Activated B cell treated with CpG ODN at 0.5 μM for 24 hours (primary cell): Measurements from ENCODE around the gene ZNF691. TPM values are rescaled to one million over a fixed set of nuclear protein-coding genes. Genes with fewer than 3 reads are reported as not detected.
A peak's percentile ranks its signal among the peaks of the same experiment; 100 is the strongest.
"Not testable (repeated sequence)": the region's sequence is repeated elsewhere in the genome, so short reads cannot be mapped to it uniquely, and the experiment has no call there.

Source experiments
- ATAC-seq: fragments of 200-7000 bp; cut with Tn5 transposase; one replicate; pipeline ENCODE4 v1.10.0; 2021; ENCODE audit warnings: low read depth, mild to moderate bottlenecking, moderate library complexity
- CTCF ChIA-PET: fragments of 350-600 bp; sonication (Branson Sonifier 250); formaldehyde crosslinking; loops from one replicate; lab custom pipeline; 2021; ENCODE audit warnings: antibody characterized with exemption; lab: Charles Lee
- POLR2A ChIA-PET: fragments of 350-600 bp; sonication (Branson Sonifier 250); formaldehyde crosslinking; loops from one replicate; lab custom pipeline; 2021; ENCODE audit warnings: antibody characterized with exemption; lab: Charles Lee
- DNase-seq: peaks from one replicate; pipeline ENCODE4 v3.0.0; 2022
- H3K27ac Mint-ChIP-seq: one replicate; pipeline ENCODE4 v1.8.0; 2020; ENCODE audit warnings: mixed read lengths
- H3K27me3 Mint-ChIP-seq: one replicate; pipeline ENCODE4 v1.8.0; 2021; ENCODE audit warnings: mixed read lengths
- H3K36me3 Mint-ChIP-seq: one replicate; pipeline ENCODE4 v1.8.0; 2021; ENCODE audit warnings: low read depth, mixed read lengths
- H3K4me1 Mint-ChIP-seq: one replicate; pipeline ENCODE4 v1.8.0; 2021; ENCODE audit warnings: mixed read lengths
- H3K4me3 Mint-ChIP-seq: one replicate; pipeline ENCODE4 v1.8.0; 2020; ENCODE audit warnings: mild to moderate bottlenecking, mixed read lengths
- H3K9me3 Mint-ChIP-seq: one replicate; pipeline ENCODE4 v1.8.0; 2020; ENCODE audit warnings: mixed read lengths
- intact Hi-C: fragments of 100-400 bp; cut with micrococcal nuclease; formaldehyde crosslinking; loops from one replicate; pipeline ENCODE4 v1.15.1; 2024
- total RNA-seq: library from RNA; stranded (reverse); gene quantifications from 2 replicates; pipeline ENCODE4 v1.2.3, GENCODE V29; 2022
- TF ChIP-seq, protein P1 (sequence below): fragments of 200-600 bp; IDR thresholded peaks from one replicate; pipeline ENCODE4 v1.8.0; 2022; ENCODE audit warnings: antibody characterized with exemption, mild to moderate bottlenecking

ZNF691 gene
- total RNA-seq, 1 donor from 2014 or later = 16.1 TPM

DNA sequence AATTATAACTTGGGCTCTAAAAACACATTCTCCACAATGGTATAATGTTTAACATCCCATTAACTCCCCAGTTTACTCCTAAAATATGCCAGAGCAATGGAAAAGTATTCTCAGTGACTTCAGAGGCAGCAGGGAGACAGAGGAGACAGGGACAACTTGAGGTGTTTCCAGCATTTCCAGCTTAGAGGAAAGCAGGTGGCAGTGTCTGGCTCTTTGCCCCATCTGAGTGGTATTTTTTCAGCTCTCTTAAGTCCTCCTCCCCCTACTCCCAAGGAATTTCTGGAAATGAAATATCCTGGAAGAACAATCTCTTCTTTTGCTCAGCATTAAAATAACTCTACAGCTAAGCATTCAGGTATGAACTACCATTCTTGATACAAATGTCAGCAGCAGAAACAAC is 40.2 kb upstream of the ZNF691 start:
- no peaks in the 10 kb centered on the region for H3K9me3 Mint-ChIP-seq

DNA sequence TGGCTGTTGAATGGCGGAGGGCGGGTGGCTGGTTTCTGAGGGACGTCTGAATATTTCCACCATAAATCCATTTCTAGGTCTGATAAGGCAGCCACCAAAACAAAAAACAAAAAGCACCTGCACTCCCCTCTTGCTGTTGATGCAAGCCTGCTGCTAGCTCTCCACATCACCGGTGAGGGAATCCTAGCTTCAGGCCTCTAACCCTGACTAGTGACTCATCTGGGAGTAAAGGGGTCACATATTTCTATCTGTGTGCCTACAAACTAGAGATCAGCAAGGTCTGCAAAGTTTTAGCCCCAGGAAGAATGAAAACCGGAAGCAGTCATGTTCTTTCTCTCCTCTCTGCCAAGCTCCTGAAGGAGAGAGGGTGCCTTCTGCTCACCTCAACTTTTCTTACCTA is 39.8 kb upstream of the ZNF691 start:
- no peaks in the 10 kb centered on the region for H3K27me3 Mint-ChIP-seq
- H3K4me1 Mint-ChIP-seq = no peaks in the 10 kb centered on the region
- TF ChIP-seq, protein P1, sequence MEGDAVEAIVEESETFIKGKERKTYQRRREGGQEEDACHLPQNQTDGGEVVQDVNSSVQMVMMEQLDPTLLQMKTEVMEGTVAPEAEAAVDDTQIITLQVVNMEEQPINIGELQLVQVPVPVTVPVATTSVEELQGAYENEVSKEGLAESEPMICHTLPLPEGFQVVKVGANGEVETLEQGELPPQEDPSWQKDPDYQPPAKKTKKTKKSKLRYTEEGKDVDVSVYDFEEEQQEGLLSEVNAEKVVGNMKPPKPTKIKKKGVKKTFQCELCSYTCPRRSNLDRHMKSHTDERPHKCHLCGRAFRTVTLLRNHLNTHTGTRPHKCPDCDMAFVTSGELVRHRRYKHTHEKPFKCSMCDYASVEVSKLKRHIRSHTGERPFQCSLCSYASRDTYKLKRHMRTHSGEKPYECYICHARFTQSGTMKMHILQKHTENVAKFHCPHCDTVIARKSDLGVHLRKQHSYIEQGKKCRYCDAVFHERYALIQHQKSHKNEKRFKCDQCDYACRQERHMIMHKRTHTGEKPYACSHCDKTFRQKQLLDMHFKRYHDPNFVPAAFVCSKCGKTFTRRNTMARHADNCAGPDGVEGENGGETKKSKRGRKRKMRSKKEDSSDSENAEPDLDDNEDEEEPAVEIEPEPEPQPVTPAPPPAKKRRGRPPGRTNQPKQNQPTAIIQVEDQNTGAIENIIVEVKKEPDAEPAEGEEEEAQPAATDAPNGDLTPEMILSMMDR = no peak
- H3K27ac Mint-ChIP-seq = no peak overlapping the region
- ChIA-PET CTCF (no interaction called here), POLR2A (interaction anchor here (1.2 kb wide), 1 partner anchor 40 kb away, joined by 3 read pairs; the partner anchor contains the start of gene ZNF691)
- no peak overlapping the region for H3K4me3 Mint-ChIP-seq
- ATAC-seq (no peak), DNase-seq (no peak)
- intact Hi-C loops = no loop called here
- H3K9me3 Mint-ChIP-seq = no peaks in the 10 kb centered on the region
- peaks cover 46% of the 10 kb centered on the region for H3K36me3 Mint-ChIP-seq

More for the DNA sequence above, 40.2 kb upstream of the ZNF691 start:
- ChIA-PET CTCF (no interaction called here), POLR2A (interaction anchor here (1.2 kb wide), 1 partner anchor 40 kb away, joined by 3 read pairs; the partner anchor contains the start of gene ZNF691)
- H3K27ac Mint-ChIP-seq = no peak overlapping the region
- intact Hi-C loops = no loop called here
- ATAC-seq (no peak), DNase-seq (no peak)
- H3K36me3 Mint-ChIP-seq = peaks cover 42% of the 10 kb centered on the region
- no peaks in the 10 kb centered on the region for H3K27me3 Mint-ChIP-seq
- no peaks in the 10 kb centered on the region for H3K4me1 Mint-ChIP-seq
- TF ChIP-seq, protein P1 = no peak
- no peak overlapping the region for H3K4me3 Mint-ChIP-seq

DNA sequence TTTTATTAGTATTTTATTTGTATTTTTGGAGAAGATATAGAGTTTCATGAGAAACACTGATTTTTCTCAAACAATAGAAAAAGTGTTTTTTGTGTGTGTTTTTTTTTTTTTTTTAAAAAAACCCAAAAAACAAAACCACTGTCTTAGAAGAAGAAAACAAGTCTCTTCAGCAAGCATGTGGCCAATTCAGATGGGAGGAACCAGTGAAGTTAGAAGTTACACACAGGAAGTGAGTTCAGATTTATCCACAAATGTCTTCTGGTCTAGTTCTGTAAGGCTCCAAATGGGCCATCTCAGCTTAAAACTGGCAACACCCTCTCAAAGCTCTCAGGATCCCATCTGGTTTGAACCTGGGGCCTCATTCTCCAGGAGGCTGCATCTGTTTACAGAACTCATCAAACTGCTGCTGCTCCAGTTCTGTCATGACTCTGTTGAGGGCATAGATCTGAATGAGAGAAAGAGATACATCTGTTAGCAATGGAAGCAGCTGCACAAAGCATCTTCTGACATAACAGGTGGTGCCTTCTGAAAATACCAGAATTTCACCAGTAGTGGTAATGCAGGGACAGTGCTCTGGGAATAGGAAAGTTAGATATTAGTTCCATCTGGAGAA is 39.3 kb upstream of the ZNF691 start:
- CTCF ChIA-PET = no interaction called here
- Mint-ChIP-seq H3K27me3 (no peaks in the 10 kb centered on the region), H3K4me3 (no peak overlapping the region), H3K36me3 (peaks cover 46% of the 10 kb centered on the region), H3K4me1 (no peaks in the 10 kb centered on the region), H3K9me3 (no peaks in the 10 kb centered on the region), H3K27ac (no peak overlapping the region)
- no peak for DNase-seq
- POLR2A ChIA-PET = no interaction called here
- TF ChIP-seq, protein P1 = no peak
- no peak for ATAC-seq
- intact Hi-C loops = no loop called here

DNA sequence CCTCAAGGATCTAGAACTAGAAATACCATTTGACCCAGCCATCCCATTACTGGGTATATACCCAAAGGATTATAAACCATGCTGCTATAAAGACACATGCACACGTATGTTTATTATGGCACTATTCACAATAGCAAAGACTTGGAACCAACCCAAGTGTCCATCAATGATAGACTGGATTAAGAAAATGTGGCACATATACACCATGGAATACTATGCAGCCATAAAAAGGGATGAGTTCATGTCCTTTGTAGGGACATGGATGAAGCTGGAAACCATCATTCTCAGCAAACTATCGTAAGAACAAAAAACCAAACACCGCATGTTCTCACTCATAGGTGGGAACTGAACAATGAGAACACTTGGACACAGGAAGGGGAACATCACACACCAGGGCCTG is 31.6 kb upstream of the ZNF691 start:
- H3K9me3 Mint-ChIP-seq, H3K27ac Mint-ChIP-seq, DNase-seq, H3K27me3 Mint-ChIP-seq, ATAC-seq, H3K4me3 Mint-ChIP-seq, CTCF ChIA-PET: not testable (repeated sequence)
- intact Hi-C loops = loop anchor here (5.0 kb wide), 1 partner anchor 107 kb away; no protein-coding TSS in a partner anchor
- POLR2A ChIA-PET = interaction anchor here (3.2 kb wide), 1 partner anchor 48 kb away, joined by 32 read pairs; the partner anchor contains the start of genes C1orf50 and P3H1
- Mint-ChIP-seq H3K4me1 (peaks cover 20% of the 10 kb centered on the region), H3K36me3 (peaks cover 25% of the 10 kb centered on the region)

DNA sequence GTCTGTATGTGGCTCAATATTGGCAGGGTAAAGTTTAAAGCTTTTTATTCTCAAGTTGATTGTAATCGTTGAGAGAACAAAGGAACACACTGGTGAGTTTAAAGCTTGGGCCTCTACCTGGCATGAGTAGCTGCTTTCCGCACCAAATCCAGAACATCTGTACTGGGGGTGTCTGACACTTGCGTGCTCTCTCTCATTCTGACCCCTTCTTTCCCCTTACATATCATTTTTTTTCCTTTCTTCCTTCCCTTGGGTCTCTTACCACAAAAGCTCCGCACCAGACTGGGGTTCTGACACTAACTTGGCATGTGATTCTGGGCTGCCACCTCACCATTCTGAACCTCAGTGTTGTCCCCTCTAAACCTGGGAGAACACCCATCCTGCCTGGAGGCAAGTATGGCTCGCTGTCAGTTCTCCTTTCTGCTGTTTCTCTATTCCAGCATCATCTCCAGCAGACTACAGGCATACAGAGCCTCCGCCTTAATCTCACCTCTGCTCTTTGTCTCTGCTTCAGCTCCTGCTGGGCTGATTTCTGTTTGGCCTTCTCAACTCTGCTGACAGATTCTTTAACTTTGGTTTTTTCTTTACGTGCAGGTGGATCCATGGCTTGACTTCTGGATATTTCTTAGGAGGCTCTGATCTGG is 30.4 kb upstream of the ZNF691 start:
- peak overlapping the region; percentile 86 for H3K4me3 Mint-ChIP-seq
- H3K4me1 Mint-ChIP-seq = peaks cover 20% of the 10 kb centered on the region
- no peaks in the 10 kb centered on the region for H3K9me3 Mint-ChIP-seq
- DNase-seq (no peak), ATAC-seq (no peak)
- no peaks in the 10 kb centered on the region for H3K27me3 Mint-ChIP-seq
- peaks cover 17% of the 10 kb centered on the region for H3K36me3 Mint-ChIP-seq
- ChIA-PET CTCF (interaction anchor here (0.8 to 2.8 kb wide), 4 partner anchors 49 to 258 kb away, joined by 3 to 13 read pairs (median 4); partner anchors contain the start of genes C1orf50 and P3H1), POLR2A (interaction anchor here (0.6 to 3.2 kb wide), 4 partner anchors 30 to 453 kb away, joined by 3 to 32 read pairs (median 10); partner anchors contain the start of genes C1orf50, P3H1 and ZNF691)
- H3K27ac Mint-ChIP-seq = peak overlapping the region; percentile 86
- TF ChIP-seq, protein P1 = no peak
- intact Hi-C loops = loop anchor here (2.0 to 5.0 kb wide), 2 partner anchors 106 to 133 kb away; partner anchors contain the start of gene YBX1
